ENCODE data around the gene TAF11.

- TF ChIP-seq, protein P1, sequence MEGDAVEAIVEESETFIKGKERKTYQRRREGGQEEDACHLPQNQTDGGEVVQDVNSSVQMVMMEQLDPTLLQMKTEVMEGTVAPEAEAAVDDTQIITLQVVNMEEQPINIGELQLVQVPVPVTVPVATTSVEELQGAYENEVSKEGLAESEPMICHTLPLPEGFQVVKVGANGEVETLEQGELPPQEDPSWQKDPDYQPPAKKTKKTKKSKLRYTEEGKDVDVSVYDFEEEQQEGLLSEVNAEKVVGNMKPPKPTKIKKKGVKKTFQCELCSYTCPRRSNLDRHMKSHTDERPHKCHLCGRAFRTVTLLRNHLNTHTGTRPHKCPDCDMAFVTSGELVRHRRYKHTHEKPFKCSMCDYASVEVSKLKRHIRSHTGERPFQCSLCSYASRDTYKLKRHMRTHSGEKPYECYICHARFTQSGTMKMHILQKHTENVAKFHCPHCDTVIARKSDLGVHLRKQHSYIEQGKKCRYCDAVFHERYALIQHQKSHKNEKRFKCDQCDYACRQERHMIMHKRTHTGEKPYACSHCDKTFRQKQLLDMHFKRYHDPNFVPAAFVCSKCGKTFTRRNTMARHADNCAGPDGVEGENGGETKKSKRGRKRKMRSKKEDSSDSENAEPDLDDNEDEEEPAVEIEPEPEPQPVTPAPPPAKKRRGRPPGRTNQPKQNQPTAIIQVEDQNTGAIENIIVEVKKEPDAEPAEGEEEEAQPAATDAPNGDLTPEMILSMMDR (IDR thresholded peaks at IDR 0.05) = peak in 2 of 6 experiments; percentile 15 to 20
- TF ChIP-seq POLR2A (IDR thresholded peaks at IDR 0.05) = no peak
Observed at GRCh38 chr6:34867484-34867883, 20.4 kb downstream of the TAF11 start.

Data from adrenal gland (tissue), 5 donors.